Measurements from ENCODE around the gene SRGAP3.
A peak's percentile ranks its signal among the peaks of the same experiment; 100 is the strongest.

The SRGAP3 gene

DNA sequence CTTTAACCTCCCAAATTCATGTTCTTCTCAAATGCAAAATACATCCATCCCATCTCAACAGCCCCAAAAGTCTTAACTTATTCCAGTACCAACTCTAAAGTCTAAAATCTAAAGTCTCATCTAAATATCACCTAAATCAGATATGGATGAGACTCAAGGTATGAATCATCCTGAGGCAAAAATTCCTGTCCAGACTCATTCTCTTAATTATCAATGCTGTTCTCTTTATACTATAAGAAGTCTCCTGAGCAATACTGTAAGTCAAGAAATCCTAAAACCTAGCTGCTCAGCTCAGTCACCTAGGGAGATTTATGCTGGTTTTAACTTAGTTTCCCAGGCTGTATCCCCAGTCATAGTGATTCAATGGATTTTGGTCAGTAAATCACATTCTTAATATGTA lies 297.3 kb downstream of the SRGAP3 start:
- DNase-seq = no peak

- DNase-seq = peak; percentile 62
These were observed 303.4 kb downstream of the SRGAP3 start for GRCh38 chr3:8945890-8946600.

- no peak for DNase-seq
These were observed 306.5 kb downstream of the SRGAP3 start for GRCh38 chr3:8942746-8943488.

GRCh38 chr3:8942115-8942514 lies 307.3 kb downstream of the SRGAP3 start:
- DNase-seq = no peak

DNA sequence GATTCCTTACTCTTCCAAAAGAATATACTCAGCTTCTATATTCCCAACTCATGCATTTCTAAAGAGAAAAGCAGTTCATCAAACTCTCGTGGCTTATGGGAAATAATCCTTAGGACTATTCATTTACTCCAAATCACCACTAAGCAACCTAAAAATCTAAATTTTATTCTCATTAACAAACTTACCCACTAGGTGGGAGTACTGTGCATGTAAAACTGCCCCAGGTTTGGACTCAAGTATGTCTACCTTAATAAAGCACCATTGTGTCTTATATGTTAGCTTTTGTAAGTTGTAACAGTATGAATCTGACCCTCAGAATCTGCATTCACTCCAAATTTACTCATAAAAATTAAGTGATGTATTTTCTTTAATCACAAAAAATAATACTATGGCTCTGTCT lies 311.4 kb downstream of the SRGAP3 start:
- DNase-seq = peak; percentile 68

GRCh38 chr3:8937064-8938020 lies 312.1 kb downstream of the SRGAP3 start:
- no peak for DNase-seq

GRCh38 chr3:8932507-8932906 lies 316.9 kb downstream of the SRGAP3 start:
- no peak for DNase-seq

- no peak for DNase-seq
These were observed 318.1 kb downstream of the SRGAP3 start for GRCh38 chr3:8931342-8931741.
